Smooth muscle cell (in vitro differentiated cells): ENCODE measurements around the gene ERBB4. TPM values are rescaled to one million over a fixed set of nuclear protein-coding genes. Genes with fewer than 3 reads are reported as not detected.

Experiments used
- DNase-seq: peaks from one replicate; lab custom pipeline; 2025; ENCODE audit not compliant: unreplicated experiment; lab: John Stamatoyannopoulos, UW
- H2AFZ ChIP-seq: fragments of 200-600 bp; sonication (generic); 2 replicates; pipeline ENCODE4 v1.6.0; 2016; ENCODE audit warnings: antibody characterized with exemption, low read depth, mild to moderate bottlenecking
- H3F3A ChIP-seq: fragments of 200-600 bp; sonication (generic); 2 replicates; pipeline ENCODE4 v1.6.0; 2017; ENCODE audit warnings: antibody characterized with exemption, low read depth
- H3K27ac ChIP-seq: fragments of 200-600 bp; sonication (generic); 2 replicates; pipeline ENCODE4 v1.5.1; 2016; ENCODE audit warnings: low read depth, mild to moderate bottlenecking
- H3K27me3 ChIP-seq: fragments of 200-600 bp; sonication (generic); 2 replicates; pipeline ENCODE4 v1.6.1; 2016; ENCODE audit warnings: low read depth, mild to moderate bottlenecking
- H3K36me3 ChIP-seq: fragments of 200-600 bp; sonication (generic); 2 replicates; pipeline ENCODE4 v1.5.1; 2016; ENCODE audit warnings: low read depth
- H3K4me1 ChIP-seq: fragments of 200-600 bp; sonication (generic); 2 replicates; pipeline ENCODE4 v1.5.1; 2016; ENCODE audit warnings: low read depth
- H3K4me2 ChIP-seq: fragments of 200-600 bp; sonication (generic); 2 replicates; pipeline ENCODE4 v1.6.0; 2016; ENCODE audit warnings: mild to moderate bottlenecking
- H3K4me3 ChIP-seq: fragments of 200-600 bp; sonication (generic); 2 replicates; pipeline ENCODE4 v1.5.1; 2016; ENCODE audit warnings: mild to moderate bottlenecking
- H3K79me2 ChIP-seq: fragments of 200-600 bp; sonication (generic); 2 replicates; pipeline ENCODE4 v1.6.0; 2016; ENCODE audit warnings: low read depth, mild to moderate bottlenecking
- H3K9ac ChIP-seq: fragments of 200-600 bp; sonication (generic); 2 replicates; pipeline ENCODE4 v1.6.0; 2016; ENCODE audit warnings: low read depth
- H3K9me3 ChIP-seq: fragments of 200-600 bp; sonication (generic); replicated peaks from 2 replicates; pipeline ENCODE4 v1.5.1; 2016; ENCODE audit warnings: low read depth
- H4K20me1 ChIP-seq: fragments of 200-600 bp; sonication (generic); 2 replicates; pipeline ENCODE4 v1.6.0; 2016; ENCODE audit warnings: low read depth
- WGBS: methylation state at CpG from one replicate; pipeline ENCODE4 v1.1.7; 2016; ENCODE audit warnings: low lambda C conversion rate; 5-methylcytosine and 5-hydroxymethylcytosine counted together
- polyA plus RNA-seq: library from polyadenylated mRNA; unstranded; fragments of >200 nt; fragmentation: Nextera tagmentation; extraction: Ambion mirVana; gene quantifications from 2 replicates; pipeline ENCODE4 v1.2.1, GENCODE V29; 2016
- total RNA-seq: library from RNA; depleted of rRNA; stranded (reverse); fragments of >200 nt; gene quantifications from 2 replicates; pipeline ENCODE4 v1.2.3, GENCODE V29; 2014
- TF ChIP-seq, protein P1 (sequence below): fragments of 200-600 bp; sonication (generic); IDR thresholded peaks from 2 replicates; pipeline ENCODE4 v1.5.1; 2017; ENCODE audit warnings: borderline replicate concordance, mild to moderate bottlenecking, antibody characterized with exemption; ENCODE audit not compliant: insufficient read depth, poor library complexity, severe bottlenecking

ERBB4 gene
- total and polyA plus RNA-seq, 2 experiments from 2014 or later, result 0.67 TPM; not detected in 1

DNA sequence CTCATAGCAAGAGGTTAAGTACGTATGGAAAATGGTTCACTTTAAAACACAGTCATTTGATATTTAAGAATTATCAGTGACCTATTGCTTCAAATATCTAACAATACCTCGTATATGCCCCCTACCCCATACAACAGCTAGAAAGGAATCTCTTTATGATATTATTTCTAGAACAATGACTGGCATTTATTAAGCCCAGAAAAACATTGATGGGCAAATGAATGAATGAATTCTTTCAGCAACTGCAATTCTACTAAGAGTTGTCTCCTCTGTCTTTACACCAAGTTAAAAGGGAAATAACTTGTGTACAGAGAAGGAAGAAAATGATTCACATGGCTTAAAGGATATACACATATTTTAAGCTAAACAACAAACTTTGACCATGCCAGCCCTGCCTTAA is 384.7 kb downstream of the ERBB4 start:
- Histone ChIP-seq H3K4me3 (no peak overlapping the region), H2AFZ (peak overlapping the region; percentile 9), H3K27ac (peak overlapping the region; percentile 29), H3K27me3 (no peaks in the 10 kb centered on the region), H3K36me3 (no peaks in the 10 kb centered on the region), H3K79me2 (no peaks in the 10 kb centered on the region), H3F3A (no peaks in the 10 kb centered on the region), H4K20me1 (no peaks in the 10 kb centered on the region), H3K9me3 (no peaks in the 10 kb centered on the region), H3K4me1 (no peaks in the 10 kb centered on the region), H3K4me2 (no peak overlapping the region), H3K9ac (no peak overlapping the region)
- TF ChIP-seq, protein P1, sequence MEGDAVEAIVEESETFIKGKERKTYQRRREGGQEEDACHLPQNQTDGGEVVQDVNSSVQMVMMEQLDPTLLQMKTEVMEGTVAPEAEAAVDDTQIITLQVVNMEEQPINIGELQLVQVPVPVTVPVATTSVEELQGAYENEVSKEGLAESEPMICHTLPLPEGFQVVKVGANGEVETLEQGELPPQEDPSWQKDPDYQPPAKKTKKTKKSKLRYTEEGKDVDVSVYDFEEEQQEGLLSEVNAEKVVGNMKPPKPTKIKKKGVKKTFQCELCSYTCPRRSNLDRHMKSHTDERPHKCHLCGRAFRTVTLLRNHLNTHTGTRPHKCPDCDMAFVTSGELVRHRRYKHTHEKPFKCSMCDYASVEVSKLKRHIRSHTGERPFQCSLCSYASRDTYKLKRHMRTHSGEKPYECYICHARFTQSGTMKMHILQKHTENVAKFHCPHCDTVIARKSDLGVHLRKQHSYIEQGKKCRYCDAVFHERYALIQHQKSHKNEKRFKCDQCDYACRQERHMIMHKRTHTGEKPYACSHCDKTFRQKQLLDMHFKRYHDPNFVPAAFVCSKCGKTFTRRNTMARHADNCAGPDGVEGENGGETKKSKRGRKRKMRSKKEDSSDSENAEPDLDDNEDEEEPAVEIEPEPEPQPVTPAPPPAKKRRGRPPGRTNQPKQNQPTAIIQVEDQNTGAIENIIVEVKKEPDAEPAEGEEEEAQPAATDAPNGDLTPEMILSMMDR, result no peak
- 94% methylated on average over 2 of the region's 2 CpGs for WGBS
- no peak for DNase-seq

DNA sequence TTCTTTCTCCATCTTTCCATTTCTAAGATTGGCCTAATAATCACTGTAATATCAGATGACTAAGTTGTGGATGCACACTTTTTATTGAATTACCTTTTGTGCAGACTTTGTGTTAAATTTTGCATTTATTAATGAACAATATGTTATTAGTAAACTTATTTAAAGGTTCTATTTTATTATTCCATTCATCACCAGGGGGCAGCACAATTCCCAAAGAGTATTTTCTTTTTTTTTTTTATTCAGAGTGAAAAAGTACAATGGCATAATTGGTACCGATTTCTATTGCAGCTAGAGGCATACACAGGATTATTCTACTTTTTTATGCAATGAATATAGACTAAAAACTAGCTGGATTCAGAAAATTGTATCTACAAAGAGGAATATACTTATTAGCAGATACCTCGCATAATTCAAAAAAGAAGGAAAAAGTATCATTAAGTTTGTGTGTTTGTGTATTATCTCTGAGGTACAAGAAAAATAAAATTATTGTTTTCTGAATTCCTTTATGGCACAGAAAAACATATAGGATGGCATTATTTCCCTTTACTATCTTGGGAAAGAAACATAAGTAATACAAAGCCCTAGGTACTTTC is 390.6 kb downstream of the ERBB4 start:
- no peak overlapping the region for H2AFZ ChIP-seq
- H4K20me1 ChIP-seq, result no peaks in the 10 kb centered on the region
- H3K79me2 ChIP-seq, result no peaks in the 10 kb centered on the region
- no peak overlapping the region for H3K9ac ChIP-seq
- TF ChIP-seq, protein P1, result peak; percentile 63
- no peak overlapping the region for H3K4me3 ChIP-seq
- H3K27ac ChIP-seq, result no peak overlapping the region
- peaks cover 8% of the 10 kb centered on the region for H3F3A ChIP-seq
- peaks cover 7% of the 10 kb centered on the region for H3K4me1 ChIP-seq
- no peaks in the 10 kb centered on the region for H3K27me3 ChIP-seq
- no peaks in the 10 kb centered on the region for H3K9me3 ChIP-seq
- WGBS, result 89% methylated on average over 2 of the region's 2 CpGs
- no peak overlapping the region for H3K4me2 ChIP-seq
- no peaks in the 10 kb centered on the region for H3K36me3 ChIP-seq
- no peak for DNase-seq

DNA sequence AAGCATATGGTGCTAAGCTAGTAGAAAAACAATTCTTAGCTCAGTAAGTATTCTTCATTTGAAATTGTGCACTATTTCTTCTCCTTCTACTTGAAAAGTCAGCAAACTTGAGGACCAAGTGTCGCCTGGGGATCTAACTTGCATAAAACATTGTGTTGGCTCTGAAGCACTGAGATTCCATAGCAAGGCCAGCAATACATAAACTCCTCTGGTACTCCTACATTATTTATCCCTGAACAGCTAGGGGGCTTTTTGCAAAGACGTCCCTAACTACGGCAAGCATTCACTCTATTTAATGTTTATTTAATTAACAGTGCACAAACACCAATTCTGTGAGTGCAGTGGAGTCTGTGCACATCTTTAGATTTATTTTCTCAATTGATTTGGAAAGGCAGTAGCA is 392.2 kb downstream of the ERBB4 start:
- H3K27ac ChIP-seq, result no peak overlapping the region
- H2AFZ ChIP-seq, result no peak overlapping the region
- DNase-seq, result no peak
- H4K20me1 ChIP-seq, result no peaks in the 10 kb centered on the region
- no peak overlapping the region for H3K4me2 ChIP-seq
- 90% methylated on average over 3 of the region's 3 CpGs for WGBS
- no peaks in the 10 kb centered on the region for H3K27me3 ChIP-seq
- TF ChIP-seq, protein P1, result no peak
- no peaks in the 10 kb centered on the region for H3K79me2 ChIP-seq
- H3K36me3 ChIP-seq, result no peaks in the 10 kb centered on the region
- H3F3A ChIP-seq, result peaks cover 8% of the 10 kb centered on the region
- H3K9ac ChIP-seq, result no peak overlapping the region
- no peaks in the 10 kb centered on the region for H3K9me3 ChIP-seq
- no peak overlapping the region for H3K4me3 ChIP-seq
- H3K4me1 ChIP-seq, result peaks cover 7% of the 10 kb centered on the region

DNA sequence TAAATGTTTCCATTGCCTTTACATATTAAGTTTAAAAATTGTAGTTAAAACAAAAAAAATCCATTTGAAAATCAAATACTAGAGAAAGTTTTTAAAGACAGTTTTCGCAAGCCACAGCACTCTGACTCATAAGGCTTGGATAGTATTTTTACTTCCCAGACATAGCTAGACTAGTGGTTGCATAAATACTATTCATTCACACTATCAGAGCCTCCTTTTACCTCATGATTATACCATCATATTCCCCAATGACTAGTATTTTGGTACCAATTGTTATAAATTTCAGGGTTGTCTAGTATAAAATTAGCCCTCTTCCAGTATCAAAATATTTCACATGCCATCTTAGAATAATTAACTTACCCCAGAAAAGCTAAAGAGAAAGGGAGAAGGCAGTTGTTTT is 393.5 kb downstream of the ERBB4 start:
- peaks cover 8% of the 10 kb centered on the region for H3F3A ChIP-seq

More for the DNA sequence above, 393.5 kb downstream of the ERBB4 start:
- Histone ChIP-seq H3K79me2 (no peaks in the 10 kb centered on the region), H3K36me3 (no peaks in the 10 kb centered on the region), H2AFZ (no peak overlapping the region), H3K4me3 (no peak overlapping the region), H4K20me1 (no peaks in the 10 kb centered on the region), H3K4me2 (peak overlapping the region; percentile 81), H3K27ac (peak overlapping the region; percentile 83), H3K4me1 (peaks cover 7% of the 10 kb centered on the region), H3K9ac (no peak overlapping the region), H3K9me3 (no peaks in the 10 kb centered on the region), H3K27me3 (no peaks in the 10 kb centered on the region)
- no peak for DNase-seq
- 25% methylated on average over 1 of the region's 1 CpG for WGBS
- TF ChIP-seq, protein P1, result no peak
